HG02571 (cell line): ENCODE data around the gene SLC29A1.

Experiments
- ATAC-seq: cut with Tn5 transposase; IDR thresholded peaks from one replicate; pipeline ENCODE4 v1.9.1; 2021; ENCODE audit warnings: mild to moderate bottlenecking, moderate library complexity; ENCODE audit not compliant: unreplicated experiment

Gene SLC29A1

DNA sequence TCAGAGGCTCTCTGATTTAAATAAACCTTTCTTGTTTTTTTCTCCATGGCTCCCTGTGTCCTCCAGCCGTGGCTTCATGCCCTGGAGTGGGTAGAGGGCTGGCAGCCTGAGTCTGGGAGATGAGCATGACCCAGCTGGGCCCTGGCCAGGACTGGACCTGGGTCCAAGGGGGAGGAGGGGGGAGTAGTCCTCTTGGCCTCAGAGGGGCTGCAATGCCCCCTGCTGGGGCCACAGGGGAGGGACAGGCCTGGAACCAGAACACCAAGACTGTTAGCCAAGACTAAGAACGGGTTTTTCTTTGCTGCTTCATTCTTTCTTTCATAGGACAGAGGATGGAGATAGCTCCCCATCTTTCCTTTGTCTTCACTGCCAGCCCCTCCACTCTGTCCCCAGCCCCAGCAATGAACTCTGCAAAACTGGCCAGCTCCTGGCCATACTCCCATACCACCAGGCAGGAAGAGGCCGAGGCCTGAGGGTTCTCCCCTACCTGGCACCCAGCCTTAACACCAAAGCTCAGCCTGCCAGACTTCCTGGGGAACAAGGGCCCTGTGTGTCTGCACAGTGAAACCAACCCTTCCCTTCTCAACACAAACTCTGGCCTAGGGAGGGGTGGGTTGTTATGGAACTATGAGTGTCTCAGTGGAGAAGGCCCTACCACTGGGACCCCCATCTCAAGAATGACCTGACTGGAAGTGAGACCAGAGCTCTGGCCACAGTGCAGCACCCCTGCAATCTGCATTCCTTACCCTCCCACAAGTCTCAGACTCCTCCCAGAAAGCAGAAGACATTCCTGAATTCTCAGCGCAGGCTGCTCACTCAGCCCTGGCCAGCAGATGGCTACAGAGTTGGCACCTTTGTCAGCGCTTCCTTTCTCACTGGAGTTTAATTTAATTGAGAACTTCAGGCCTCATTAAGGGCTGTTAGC lies 11.0 kb downstream of the SLC29A1 start:
- ATAC-seq, result no peak

DNA sequence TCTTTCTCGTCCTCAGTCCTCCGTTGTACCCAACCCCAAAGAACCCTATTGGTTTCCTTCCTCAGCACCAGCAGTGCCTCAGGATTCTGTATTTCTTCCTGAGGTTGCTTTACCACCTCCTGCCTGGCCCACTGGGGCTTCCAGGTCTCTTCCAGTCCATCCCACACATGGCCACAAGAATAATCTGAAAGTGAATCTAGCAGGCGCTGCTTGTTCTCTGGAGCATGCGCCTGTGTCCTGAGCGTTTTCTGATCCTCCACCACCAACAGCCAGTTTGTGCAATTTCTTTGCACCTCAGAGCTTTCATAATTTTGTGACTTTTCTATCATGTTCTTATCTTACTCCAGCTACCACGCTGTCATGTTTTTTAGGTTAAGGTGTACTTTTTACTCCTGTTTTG lies 11.9 kb downstream of the SLC29A1 start:
- ATAC-seq, result no peak

DNA sequence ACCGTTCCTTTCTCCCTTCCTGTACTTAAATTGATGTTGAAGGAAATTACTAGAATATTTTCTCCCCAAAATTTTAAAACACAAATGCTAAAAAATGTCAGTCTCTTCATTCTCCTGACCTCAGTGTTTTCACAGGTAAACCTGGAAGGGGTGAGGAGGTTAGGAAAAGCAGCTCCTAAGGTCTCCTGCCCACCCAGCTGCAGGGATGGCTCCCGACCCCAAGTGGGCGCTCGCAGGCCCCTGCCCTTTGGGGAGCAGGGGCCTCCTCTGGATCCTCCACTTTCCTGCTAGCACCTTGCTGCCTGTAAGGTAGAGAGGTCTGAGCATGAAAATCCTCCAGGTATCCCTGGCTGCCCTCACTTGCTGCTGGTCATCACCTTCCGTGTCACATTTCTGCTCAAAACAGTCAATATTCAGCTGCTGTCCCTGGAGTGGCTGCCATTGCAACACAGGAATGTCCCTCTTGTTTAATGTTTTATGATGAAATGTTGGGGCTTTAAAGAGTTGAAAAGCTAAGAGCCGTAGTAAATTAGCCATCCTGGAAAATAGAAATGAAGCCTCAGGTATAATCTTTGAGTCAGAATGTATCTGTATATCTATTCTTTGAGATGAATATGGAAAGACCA lies 12.6 kb downstream of the SLC29A1 start:
- ATAC-seq, result no peak

DNA sequence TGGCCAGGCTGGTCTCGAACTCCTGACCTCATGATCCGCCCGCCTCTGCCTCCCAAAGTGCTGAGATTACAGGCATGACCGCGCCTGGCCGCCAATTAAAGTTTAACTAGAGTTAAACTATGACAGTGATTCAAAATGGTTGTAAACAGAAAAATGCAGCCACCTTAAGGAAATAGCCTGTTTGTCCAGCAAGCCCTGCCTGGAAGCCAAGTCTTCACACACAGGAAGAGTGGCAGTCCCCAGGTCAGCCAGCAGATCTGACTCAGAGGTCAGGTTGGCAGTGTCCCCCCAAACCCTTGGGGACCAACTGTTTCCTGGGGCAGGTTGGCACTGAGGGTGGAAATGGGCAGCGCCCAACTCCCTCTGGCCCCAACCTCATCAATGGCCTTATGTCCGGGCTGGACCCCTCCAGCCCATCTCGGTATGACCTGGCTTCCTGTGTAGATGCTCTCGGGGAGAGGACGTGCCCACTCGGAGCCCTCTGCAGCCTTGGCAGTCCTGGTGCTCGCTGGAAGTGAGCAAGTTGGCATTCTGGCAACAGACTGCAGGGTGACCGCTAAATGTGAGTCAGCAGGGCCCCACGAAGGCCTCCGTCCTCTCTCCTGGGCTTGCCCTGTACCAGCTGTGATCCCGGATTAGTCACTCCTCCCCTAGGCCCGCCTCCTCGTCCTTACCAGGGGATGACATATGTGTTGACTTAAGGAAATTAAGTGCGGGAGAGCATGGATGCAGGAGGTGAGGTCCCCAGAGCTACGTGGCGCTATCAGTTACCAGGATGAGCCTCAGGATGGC lies 13.8 kb downstream of the SLC29A1 start:
- ATAC-seq, result peak; percentile 68

DNA sequence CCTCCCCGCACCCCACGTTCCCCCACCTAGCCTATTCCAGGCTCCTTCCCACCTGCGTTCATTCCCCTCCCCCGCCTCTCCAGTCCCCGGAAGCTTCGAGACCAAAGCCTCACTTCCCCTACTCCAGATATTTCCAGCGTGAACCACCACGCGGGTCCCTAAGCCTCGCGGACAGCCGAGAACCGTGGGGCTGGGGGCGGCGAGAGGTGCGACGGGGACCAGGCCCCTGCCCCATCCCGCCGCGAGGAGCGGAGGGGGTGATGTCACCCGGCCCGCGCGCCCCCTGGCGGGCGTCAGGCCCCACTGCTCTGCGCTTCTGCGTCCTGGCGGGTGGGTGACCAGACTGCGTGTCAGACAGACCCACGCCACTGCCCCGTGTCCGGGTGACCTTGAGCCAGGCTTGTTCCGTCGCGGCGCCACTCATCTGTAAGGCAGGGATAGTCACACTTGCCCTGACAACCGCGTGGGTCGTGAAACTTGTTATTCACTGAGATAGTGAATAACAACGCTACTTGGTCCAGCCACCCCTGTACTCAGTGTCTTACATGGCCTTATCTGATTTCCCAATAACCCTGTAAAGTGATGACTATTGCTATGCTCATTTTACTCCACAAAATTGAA lies 14.5 kb downstream of the SLC29A1 start:
- ATAC-seq, result peak; percentile 80

DNA sequence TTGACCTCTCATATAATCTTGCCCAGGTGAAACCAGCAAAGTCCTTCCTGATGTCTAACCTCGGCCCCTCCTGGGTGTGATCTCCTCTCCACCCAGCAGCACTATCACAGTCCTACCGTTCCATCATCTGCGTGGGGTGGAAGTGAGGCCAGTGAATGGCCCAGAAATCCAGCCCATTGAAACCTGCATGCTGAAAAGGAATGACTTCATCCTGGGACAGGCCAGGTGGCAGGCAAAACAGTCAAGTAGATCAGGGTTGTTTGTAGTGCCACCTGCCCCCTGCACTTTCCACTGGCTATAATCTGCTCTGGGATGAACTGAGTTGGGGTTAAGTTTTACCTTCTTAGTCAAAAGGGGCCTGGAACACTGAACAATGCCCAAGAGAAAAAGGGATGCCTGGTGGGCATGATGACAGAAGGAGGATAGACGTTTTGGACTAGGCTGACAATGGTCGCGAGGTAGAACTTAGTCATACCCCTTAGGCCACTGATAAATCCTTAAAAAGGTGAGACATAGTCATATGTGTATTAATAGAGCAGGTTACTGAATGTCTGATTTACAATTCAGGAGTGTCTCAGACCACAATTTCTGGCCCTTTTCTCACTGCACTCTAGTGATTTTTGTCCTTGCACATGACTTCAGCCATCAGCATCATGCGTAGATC lies 15.4 kb downstream of the SLC29A1 start:
- no peak for ATAC-seq

DNA sequence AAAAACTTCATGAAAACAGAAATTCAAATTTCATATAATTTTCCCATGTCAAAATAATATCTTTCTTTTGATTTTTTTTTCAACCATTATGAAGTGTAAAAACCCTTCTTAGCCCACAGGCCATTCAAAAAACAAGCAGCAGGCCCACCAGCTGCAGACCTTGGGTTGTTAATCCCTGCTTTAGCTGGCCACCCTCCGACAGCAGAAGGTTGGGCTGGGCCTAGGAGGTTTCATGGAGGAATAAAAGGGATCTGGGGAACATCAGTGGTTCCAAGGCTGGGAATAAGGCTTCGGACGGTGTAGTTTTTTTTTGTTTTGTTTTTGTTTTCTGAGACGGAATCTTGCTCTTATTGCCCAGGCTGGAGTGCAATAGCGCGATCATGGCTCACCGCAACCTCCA lies 19.9 kb downstream of the SLC29A1 start:
- ATAC-seq, result no peak

DNA sequence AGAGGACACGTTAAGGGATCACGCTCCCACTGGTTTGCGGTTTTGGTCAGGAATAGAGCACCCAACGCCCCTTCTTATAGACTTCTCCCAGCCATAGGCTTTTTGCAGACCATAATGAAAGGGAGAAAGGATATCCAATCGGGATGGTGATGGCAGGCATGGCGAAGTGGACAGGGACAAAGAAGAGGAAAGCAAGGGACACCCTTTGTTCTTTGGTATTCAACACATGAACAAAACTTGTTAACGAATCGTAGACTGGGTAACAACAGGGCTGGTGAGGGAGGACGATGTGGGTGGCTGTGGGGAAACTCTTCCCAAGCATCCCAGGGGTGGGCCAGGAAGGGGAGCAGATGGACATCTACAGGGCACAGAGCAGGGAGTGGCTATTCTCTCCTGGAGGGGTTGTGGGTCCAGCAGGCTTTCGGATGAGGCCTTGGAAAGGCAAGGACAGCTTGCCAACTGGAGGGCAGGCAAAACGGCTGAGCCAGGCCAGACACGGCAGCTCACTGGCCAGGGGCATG lies 22.1 kb downstream of the SLC29A1 start:
- no peak for ATAC-seq

DNA sequence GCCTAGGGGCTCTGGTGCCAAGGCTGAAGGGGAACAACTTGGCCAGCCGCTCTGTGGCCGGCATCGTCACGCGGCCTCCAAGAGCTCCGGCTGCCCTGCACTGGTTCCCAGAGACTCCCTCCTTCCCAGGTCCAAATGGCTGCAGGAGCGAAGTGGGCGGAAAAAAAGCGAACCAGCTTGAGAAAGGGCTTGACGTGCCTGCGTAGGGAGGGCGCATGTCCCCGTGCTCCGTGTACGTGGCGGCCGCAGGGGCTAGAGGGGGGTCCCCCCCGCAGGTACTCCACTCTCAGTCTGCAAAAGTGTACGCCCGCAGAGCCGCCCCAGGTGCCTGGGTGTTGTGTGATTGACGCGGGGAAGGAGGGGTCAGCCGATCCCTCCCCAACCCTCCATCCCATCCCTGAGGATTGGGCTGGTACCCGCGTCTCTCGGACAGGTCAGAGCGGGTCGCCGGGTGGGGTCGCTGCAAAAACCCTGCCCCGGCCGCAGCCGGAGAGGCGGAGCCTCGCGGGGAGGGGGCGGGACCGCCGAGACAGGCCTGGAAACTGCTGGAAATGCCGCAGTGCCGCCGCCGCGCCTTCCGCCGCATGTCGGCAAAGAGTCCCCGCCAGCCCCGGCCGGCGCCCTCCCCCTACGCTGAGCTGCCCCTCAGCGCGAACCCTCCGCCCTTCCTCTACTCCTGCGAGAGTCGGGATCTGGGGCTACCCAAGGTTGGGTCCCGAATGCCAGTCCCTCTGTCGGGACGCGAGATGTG lies 22.7 kb downstream of the SLC29A1 start:
- ATAC-seq, result peak; percentile 49

DNA sequence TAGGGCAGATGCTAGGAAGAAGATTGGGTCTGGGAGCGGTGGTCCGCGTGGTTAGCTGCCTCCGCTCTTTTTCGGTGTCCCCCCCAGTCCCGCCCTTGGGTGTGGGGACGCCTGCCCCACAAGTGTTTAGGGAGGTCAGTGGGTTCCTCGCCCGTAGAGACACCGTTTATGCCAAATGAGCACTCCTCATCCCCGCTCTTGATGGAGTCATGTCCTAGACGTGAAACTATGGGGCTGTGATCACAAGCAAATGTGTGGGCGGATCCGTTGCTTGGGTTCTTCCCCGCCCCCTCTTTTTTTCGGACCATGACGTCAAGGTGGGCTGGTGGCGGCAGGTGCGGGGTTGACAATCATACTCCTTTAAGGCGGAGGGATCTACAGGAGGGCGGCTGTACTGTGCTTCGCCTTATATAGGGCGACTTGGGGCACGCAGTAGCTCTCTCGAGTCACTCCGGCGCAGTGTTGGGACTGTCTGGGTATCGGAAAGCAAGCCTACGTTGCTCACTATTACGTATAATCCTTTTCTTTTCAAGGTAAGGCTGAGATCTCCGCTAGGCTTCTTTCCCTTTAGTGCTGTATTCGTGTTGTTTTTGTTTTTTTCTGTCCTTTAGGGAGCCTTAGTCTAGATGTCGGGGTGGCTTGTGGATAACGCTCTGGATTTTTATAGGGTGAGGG lies 23.4 kb downstream of the SLC29A1 start, which contains the start of gene HSP90AB1:
HSP90AB1 (plus strand) TSS at position 439 of the 675 bp plus-strand sequence. CDS start 1,529 bp downstream, outside the sequence.
- ATAC-seq, result peak; percentile 61

DNA sequence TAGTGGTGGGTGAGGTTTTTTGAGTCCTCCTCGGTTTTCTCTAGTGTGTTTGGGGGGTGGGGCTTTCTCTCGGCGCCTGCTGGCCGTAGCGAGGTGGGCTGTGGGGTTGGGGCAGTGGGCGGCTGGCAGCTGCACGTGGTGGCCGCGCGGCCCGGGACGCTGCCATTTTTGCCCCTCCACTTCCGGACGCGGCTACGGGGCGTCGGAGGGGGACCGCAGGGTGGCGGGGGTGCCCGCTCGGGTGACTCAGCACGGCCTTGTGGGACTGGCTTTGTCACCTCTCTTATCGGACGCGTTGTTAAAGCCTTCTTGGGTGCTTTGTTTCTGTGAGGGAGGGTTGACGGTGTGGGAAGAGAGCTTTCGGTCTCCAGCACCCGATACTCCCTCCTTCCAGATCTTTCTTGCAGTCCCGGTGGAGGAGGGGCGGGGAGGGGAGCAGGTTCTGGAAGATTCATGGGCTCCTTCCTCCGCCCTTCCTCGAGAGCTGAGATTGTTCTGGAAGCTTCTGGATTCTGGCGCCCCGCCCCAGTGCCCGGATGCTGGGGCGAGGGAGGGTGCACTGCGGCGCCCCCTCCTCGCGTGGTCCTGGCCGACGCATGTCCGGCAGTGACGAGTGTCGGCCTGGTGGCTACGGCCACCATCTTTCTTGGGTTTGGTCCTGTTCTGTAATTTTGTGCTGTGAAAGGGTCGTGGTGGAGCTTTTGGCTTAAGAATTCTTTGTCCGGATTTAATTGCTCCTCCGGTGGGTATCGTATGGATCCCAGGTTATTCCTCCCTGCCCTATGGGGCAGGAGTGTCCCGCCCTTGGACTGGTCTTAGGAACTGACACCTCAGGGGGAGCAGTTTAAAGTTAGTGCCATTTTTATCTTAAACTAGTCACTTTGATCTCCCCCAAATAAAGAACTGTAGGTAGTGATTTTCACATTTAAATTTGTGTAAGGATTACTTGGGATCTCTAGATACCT lies 24.2 kb downstream of the SLC29A1 start:
- ATAC-seq, result peak; percentile 23

DNA sequence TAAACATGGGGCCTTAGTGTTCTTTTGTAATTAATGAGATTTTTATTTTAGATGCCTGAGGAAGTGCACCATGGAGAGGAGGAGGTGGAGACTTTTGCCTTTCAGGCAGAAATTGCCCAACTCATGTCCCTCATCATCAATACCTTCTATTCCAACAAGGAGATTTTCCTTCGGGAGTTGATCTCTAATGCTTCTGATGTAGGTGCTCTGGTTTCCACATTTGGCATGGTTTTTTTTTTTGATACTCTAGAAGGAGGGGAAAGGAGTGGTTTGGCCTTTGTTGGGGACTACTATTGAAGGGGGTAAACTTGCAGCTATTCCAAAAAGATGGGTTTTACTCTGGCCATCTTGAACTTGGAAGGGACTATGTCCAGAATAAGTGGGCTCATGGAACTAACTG lies 25.2 kb downstream of the SLC29A1 start:
- no peak for ATAC-seq

DNA sequence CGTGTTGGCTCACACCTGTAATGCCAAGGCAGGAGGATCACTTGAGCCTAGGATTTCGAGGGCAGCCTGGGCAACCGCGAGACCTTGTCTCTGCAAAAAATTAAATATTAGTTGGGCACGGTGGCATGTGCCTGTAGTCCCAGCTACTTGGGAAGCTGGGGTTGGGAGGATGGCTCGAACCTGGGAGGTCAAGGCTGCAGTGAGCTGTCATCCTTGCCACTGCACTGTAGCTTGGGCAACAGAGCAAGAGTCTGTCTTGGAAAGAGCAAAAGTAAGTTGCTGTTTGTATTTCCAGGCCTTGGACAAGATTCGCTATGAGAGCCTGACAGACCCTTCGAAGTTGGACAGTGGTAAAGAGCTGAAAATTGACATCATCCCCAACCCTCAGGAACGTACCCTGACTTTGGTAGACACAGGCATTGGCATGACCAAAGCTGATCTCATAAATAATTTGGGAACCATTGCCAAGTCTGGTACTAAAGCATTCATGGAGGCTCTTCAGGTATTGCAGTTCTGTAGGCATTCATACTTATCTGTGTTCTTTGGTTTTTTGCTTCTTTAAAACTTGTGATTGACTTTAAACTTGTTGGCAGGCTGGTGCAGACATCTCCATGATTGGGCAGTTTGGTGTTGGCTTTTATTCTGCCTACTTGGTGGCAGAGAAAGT lies 25.8 kb downstream of the SLC29A1 start:
- no peak for ATAC-seq

DNA sequence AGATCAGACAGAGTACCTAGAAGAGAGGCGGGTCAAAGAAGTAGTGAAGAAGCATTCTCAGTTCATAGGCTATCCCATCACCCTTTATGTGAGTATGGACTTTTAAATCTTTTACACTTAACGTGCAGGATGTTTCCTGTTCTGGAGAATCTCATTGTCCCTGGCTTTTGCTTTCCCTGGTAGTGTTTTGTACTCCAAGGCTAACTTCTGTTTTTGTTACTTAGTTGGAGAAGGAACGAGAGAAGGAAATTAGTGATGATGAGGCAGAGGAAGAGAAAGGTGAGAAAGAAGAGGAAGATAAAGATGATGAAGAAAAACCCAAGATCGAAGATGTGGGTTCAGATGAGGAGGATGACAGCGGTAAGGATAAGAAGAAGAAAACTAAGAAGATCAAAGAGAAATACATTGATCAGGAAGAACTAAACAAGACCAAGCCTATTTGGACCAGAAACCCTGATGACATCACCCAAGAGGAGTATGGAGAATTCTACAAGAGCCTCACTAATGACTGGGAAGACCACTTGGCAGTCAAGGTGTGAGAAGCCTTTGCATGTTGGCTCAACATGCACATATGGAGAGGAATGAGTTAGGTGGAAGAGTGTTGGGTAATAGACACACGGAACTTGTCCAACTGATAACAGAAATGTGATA lies 26.8 kb downstream of the SLC29A1 start:
- ATAC-seq, result no peak

DNA sequence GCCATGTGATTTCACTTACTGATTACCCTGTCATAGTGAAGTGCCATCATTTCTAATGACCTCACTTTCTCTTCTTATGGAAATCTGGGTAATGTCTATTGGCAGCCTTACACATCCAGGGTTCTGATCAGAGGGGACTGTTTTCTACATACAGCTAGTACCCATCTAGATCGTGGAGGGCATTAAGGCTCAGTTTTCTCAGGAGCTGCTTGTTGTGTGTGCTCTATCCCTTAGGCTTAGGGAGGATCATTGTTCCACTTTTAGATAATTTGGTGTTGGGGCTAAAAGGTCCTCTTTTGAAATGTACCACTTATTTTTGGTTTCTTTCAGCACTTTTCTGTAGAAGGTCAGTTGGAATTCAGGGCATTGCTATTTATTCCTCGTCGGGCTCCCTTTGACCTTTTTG lies 27.3 kb downstream of the SLC29A1 start:
- no peak for ATAC-seq
